SK-N-MC (cell line): Measurements from ENCODE around the gene ARRB1.
"Not testable (repeated sequence)": the region's sequence is repeated elsewhere in the genome, so short reads cannot be mapped to it uniquely, and the experiment has no call there.

Experiments
- DNase-seq: peaks from one replicate; pipeline ENCODE4 v3.0.0-alpha.2; 2011; ENCODE audit warnings: low read depth, low spot score
- H3K27ac ChIP-seq: fragments of 200-600 bp; sonication (generic); 2 replicates; pipeline ENCODE4 v1.5.1; 2016; ENCODE audit warnings: mixed run types
- H3K36me3 ChIP-seq: fragments of 200-600 bp; sonication (generic); 2 replicates; pipeline ENCODE4 v1.6.1; 2017; ENCODE audit warnings: antibody characterized with exemption, low read length, mixed read lengths; ENCODE audit not compliant: insufficient read depth
- H3K4me3 ChIP-seq: fragments of 200-600 bp; sonication (generic); 2 replicates; pipeline ENCODE4 v1.5.1; 2016
- H3K9ac ChIP-seq: fragments of 200-600 bp; sonication (generic); 2 replicates; pipeline ENCODE4 v1.8.0; 2017; ENCODE audit warnings: mixed run types, mixed read lengths; ENCODE audit not compliant: insufficient read length
- H3K9me3 ChIP-seq: fragments of 200-600 bp; sonication (generic); 2 replicates; pipeline ENCODE4 v1.6.1; 2017; ENCODE audit warnings: low read depth, mild to moderate bottlenecking, antibody characterized with exemption, low read length, moderate library complexity, mixed read lengths
- EZH2 ChIP-seq: fragments of 200-600 bp; sonication (generic); IDR thresholded peaks from one replicate; pipeline ENCODE4 v1.6.1; 2017; ENCODE audit warnings: antibody characterized with exemption
- FOXP2 ChIP-seq: optimal IDR thresholded peaks from 2 replicates; pipeline ENCODE3; 2011; ENCODE audit warnings: mild to moderate bottlenecking, moderate library complexity; ENCODE audit not compliant: insufficient read depth; ENCODE audit errors: extremely low read length, control extremely low read depth
- POLR2AphosphoS5 ChIP-seq: IDR thresholded peaks from 2 replicates; pipeline ENCODE4 v1.6.1; 2012; ENCODE audit warnings: mild to moderate bottlenecking, low read depth, low read length, borderline replicate concordance

Gene ARRB1

DNA sequence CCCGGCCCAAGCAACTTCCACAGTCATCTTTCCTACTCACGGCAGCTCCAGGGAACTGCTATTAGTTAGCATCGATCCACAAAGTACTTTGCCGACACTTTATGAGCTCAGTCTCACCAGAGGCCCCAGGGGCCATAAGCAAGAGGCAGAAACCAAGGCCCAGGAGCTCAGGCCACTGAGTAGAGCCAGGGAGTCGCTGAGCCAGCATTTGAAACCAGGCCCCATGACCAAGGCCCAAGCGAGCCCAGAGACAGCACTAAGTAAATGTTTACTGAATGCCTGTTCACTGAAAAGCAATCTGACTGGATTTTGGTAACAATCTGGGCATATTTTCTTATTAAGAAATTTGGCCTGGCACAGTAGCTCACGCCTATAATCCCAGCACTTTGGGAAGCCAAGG lies 43.3 kb downstream of the ARRB1 start:
- no peaks in the 10 kb centered on the region for H3K9me3 ChIP-seq
- H3K9ac ChIP-seq = no peak overlapping the region
- no peak overlapping the region for H3K27ac ChIP-seq
- no peak overlapping the region for H3K4me3 ChIP-seq
- no peaks in the 10 kb centered on the region for H3K36me3 ChIP-seq
- TF ChIP-seq EZH2 = no peak
- TF ChIP-seq POLR2AphosphoS5 = no peak
- no peak for TF ChIP-seq FOXP2
- no peak for DNase-seq

DNA sequence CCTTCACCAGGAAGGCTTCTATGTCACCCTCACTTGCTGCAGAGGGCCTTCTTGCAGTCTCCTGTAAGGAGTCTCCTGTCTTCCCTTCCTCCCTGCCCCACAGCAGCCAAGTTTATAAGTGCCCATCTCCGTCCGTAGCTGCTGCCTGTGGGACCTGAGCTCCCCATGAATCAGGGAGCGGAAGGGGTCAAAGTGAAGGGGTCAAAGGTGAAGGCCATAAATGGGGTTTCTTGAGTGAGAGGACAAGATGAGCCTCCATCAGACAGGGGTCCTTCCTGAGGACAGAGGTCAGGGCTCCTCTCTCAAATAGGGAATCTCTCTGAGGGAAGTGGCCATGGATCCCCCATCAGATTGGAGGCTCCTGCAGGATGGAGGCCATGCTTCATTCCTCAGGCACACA lies 44.4 kb downstream of the ARRB1 start:
- no peak for DNase-seq
- no peak overlapping the region for H3K9ac ChIP-seq
- no peak overlapping the region for H3K27ac ChIP-seq
- TF ChIP-seq POLR2AphosphoS5 (no peak), FOXP2 (no peak), EZH2 (no peak)
- no peaks in the 10 kb centered on the region for H3K9me3 ChIP-seq
- H3K4me3 ChIP-seq = no peak overlapping the region
- H3K36me3 ChIP-seq = no peaks in the 10 kb centered on the region

- no peak overlapping the region for H3K27ac ChIP-seq
These were observed 44.9 kb downstream of the ARRB1 start for GRCh38 chr11:75306529-75306928.

GRCh38 chr11:75305993-75306392 lies 45.5 kb downstream of the ARRB1 start:
- no peak for TF ChIP-seq POLR2AphosphoS5
- no peak for TF ChIP-seq FOXP2
- TF ChIP-seq EZH2 = no peak
- H3K36me3 ChIP-seq = no peaks in the 10 kb centered on the region
- no peaks in the 10 kb centered on the region for H3K9me3 ChIP-seq
- H3K4me3 ChIP-seq = no peak overlapping the region
- H3K27ac ChIP-seq = no peak overlapping the region
- no peak overlapping the region for H3K9ac ChIP-seq
- DNase-seq = no peak

More at GRCh38 chr11:75306529-75306928, 44.9 kb downstream of the ARRB1 start:
- H3K36me3 ChIP-seq = no peaks in the 10 kb centered on the region
- no peak overlapping the region for H3K4me3 ChIP-seq
- no peaks in the 10 kb centered on the region for H3K9me3 ChIP-seq
- no peak for DNase-seq
- H3K9ac ChIP-seq = no peak overlapping the region
- TF ChIP-seq POLR2AphosphoS5 (no peak), EZH2 (no peak), FOXP2 (no peak)

DNA sequence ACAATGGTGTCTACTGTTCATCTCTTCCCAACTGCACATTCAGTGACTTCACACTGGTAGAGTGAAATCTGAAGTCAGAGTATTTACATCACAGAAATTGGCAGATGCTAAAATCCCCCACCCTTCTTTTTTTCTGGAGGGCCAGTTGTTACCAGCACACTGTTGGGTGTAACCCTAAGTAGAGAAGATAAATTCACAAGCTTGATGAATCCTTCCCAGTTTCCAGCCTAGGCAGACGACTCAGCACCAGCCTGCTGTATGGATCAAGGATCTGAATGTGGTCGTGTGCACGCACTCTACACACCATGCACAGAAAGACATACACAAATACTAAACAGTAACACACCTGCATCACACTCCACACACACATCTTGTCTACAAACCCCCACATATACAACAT lies 46.0 kb downstream of the ARRB1 start:
- Histone ChIP-seq H3K9ac (no peak overlapping the region), H3K4me3 (no peak overlapping the region), H3K36me3 (no peaks in the 10 kb centered on the region), H3K9me3 (no peaks in the 10 kb centered on the region), H3K27ac (no peak overlapping the region)
- DNase-seq = no peak
- TF ChIP-seq POLR2AphosphoS5 (no peak), EZH2 (no peak), FOXP2 (no peak)

DNA sequence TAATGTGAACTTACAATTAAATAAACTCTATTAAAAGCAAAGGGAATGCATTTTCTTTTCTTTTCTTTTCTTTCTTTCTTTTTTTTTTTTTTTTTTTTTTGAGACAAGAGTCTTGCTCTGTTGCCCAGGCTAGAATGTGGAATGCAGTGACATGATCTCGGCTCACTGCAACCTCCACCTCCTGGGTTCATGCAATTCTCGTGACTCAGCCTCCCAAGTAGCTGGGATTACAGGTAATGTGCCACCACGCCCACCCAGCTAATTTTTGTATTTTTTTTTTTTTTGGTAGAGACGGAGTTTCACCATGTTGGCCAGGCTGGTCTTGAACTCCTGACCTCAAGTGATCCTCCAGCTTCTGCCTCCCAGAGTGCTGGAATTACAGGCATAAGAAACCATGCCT lies 46.5 kb downstream of the ARRB1 start:
- not testable (repeated sequence) for H3K9me3 ChIP-seq, H3K9ac ChIP-seq, DNase-seq, H3K4me3 ChIP-seq, H3K36me3 ChIP-seq, H3K27ac ChIP-seq

DNA sequence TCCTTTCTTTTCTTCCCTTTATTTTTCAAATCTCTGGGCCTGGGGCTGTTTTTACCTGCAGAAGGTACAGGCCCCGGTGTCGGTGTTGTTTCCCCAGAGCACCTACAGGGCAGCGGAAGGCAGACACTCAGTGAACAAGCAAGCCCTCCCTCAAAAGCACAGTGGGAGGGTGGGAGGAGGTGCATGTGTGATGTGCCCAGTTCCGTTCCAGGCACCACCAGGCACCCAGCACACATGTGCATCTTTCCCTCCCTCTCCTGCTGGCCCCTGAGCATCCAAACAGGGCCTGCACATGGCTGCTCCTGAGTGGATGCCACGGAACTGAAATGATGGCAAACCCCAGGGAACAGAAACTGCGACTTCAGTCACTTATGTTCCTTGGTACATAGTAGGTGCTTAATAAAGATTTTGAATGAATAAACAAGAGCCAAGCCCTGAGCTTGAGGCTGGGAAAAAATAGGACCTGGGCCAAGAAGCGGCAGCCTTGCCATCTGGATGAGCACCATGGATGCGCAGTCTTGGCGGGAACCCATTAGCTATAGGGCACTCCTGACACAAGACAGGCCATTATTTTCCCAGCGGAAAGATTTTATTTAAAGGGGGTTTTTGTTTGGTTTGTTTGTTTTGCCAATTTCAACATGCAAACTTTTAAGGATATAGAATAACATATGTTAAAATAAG lies 47.8 kb downstream of the ARRB1 start:
- Histone ChIP-seq H3K36me3 (no peaks in the 10 kb centered on the region), H3K27ac (no peak overlapping the region), H3K9ac (no peak overlapping the region), H3K4me3 (no peak overlapping the region), H3K9me3 (no peaks in the 10 kb centered on the region)
- no peak for DNase-seq
- TF ChIP-seq EZH2 = no peak
- no peak for TF ChIP-seq POLR2AphosphoS5
- TF ChIP-seq FOXP2 = no peak

DNA sequence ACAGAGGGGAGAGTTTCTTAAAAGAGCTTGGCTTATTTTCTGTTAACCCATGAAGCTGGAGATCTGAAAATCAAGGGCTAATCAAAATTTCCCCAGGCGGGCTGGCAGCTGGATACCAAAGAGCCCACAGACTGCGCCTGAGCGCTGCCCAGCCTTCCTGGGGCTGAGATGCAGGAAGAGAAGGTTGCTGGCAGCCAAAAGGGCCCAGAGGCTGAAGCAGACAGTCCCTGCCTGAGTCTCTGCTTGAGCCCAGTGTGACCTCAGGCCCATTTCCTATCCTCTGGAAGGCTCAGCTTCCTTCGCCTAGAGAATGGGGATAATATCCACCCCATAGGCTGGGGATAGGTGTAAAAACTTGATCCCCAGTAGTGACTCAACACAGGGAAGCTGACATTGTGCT lies 49.1 kb downstream of the ARRB1 start:
- Histone ChIP-seq H3K27ac (no peak overlapping the region), H3K4me3 (no peak overlapping the region), H3K9ac (no peak overlapping the region), H3K9me3 (no peaks in the 10 kb centered on the region), H3K36me3 (no peaks in the 10 kb centered on the region)
- DNase-seq = no peak
- TF ChIP-seq POLR2AphosphoS5 (no peak), FOXP2 (no peak), EZH2 (no peak)

DNA sequence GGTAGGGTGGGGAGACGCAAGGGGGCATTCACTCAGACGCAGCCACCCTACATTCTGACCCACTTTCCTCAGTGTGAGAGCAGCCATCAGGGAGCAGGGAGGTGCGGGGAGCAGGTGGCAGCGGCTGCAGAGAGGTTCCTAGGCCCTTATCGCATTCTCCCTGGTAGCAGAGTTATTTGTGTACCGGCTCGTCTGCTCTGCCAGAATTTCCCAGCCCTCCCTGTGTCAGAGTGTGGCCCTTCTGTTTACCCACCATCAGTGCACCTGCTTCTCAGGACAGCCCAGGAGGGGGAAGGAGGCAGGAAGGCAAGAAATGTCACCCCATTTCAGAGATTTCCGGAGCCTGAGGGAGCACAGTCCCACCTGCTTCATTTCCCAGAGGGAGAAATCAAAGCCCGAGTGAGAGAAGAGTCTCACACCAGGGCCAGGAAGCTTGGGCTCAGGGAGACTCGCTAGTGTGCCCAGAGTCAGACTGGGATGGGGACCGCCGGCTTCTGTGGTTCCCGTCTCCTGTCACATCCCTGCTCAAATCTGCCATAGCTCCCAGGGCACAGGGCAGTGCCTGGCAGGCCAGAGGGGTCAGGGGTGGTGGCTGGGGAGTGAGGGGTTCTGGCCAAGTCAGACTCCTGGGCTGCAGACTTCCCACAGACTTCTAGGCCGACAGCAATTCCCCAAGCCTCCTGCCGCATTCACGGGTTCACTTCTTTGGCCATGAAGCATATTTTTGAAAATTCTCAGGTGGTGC lies 49.7 kb downstream of the ARRB1 start:
- TF ChIP-seq EZH2 (no peak), FOXP2 (no peak), POLR2AphosphoS5 (no peak)
- DNase-seq = no peak
- no peak overlapping the region for H3K27ac ChIP-seq
- no peak overlapping the region for H3K4me3 ChIP-seq
- no peak overlapping the region for H3K9ac ChIP-seq
- H3K9me3 ChIP-seq = no peaks in the 10 kb centered on the region
- no peaks in the 10 kb centered on the region for H3K36me3 ChIP-seq
